Inflammatory macrophage treated with lipopolysaccharide for 4 hours (primary cell): ENCODE measurements around the gene CNOT1.
"Not testable (repeated sequence)": the region's sequence is repeated elsewhere in the genome, so short reads cannot be mapped to it uniquely, and the experiment has no call there.

ENCODE experiments used
- DNase-seq: peaks from one replicate; pipeline ENCODE4 v3.0.0-alpha.2; 2020

Gene CNOT1

GRCh38 chr16:58577141-58577540, 52.5 kb downstream of the CNOT1 start:
- DNase-seq = no peak

GRCh38 chr16:58574895-58575294, 54.7 kb downstream of the CNOT1 start:
- DNase-seq = no peak

GRCh38 chr16:58565697-58566096, 63.9 kb downstream of the CNOT1 start:
- not testable (repeated sequence) for DNase-seq

- no peak for DNase-seq
These were observed 65.9 kb downstream of the CNOT1 start for GRCh38 chr16:58563775-58564174.

- DNase-seq = no peak
These were observed 66.4 kb downstream of the CNOT1 start for GRCh38 chr16:58563235-58563634.

- no peak for DNase-seq
These were observed 72.9 kb downstream of the CNOT1 start for GRCh38 chr16:58556678-58557077.

- DNase-seq = no peak
These were observed 78.1 kb downstream of the CNOT1 start for GRCh38 chr16:58551496-58551895.

GRCh38 chr16:58548378-58548777, 81.2 kb downstream of the CNOT1 start:
- DNase-seq = no peak

GRCh38 chr16:58543685-58544084, 85.9 kb downstream of the CNOT1 start:
- DNase-seq = no peak

GRCh38 chr16:58542291-58542690, 87.3 kb downstream of the CNOT1 start:
- no peak for DNase-seq

GRCh38 chr16:58541711-58542110, 87.9 kb downstream of the CNOT1 start:
- DNase-seq = no peak

GRCh38 chr16:58537124-58537906, 92.3 kb downstream of the CNOT1 start:
- DNase-seq = no peak

GRCh38 chr16:58536278-58536677, 93.3 kb downstream of the CNOT1 start:
- DNase-seq = no peak

GRCh38 chr16:58535100-58535499, 94.5 kb downstream of the CNOT1 start:
- DNase-seq = no peak

GRCh38 chr16:58533751-58534470, 95.7 kb downstream of the CNOT1 start:
- no peak for DNase-seq

- no peak for DNase-seq
These were observed 97.2 kb downstream of the CNOT1 start for GRCh38 chr16:58532414-58532813.

- DNase-seq = no peak
These were observed 99.4 kb downstream of the CNOT1 start for GRCh38 chr16:58530179-58530578.

GRCh38 chr16:58519707-58520106, 109.9 kb downstream of the CNOT1 start:
- DNase-seq = no peak

GRCh38 chr16:58518980-58519368, 110.7 kb downstream of the CNOT1 start:
- DNase-seq = no peak

GRCh38 chr16:58518083-58518979, 111.3 kb downstream of the CNOT1 start:
- DNase-seq = no peak

- DNase-seq = no peak
These were observed 112.9 kb downstream of the CNOT1 start for GRCh38 chr16:58516768-58517107.

GRCh38 chr16:58515871-58516767, 113.5 kb downstream of the CNOT1 start:
- no peak for DNase-seq
